Dedifferentiated amniotic fluid mesenchymal stem cell (primary cell): ENCODE results near the gene UQCRHL.
A peak's percentile ranks its signal among the peaks of the same experiment; 100 is the strongest.
"Not testable (repeated sequence)": the region's sequence is repeated elsewhere in the genome, so short reads cannot be mapped to it uniquely, and the experiment has no call there.

Experiments
- DNase-seq: peaks from one replicate; pipeline ENCODE4 v3.0.0-alpha.2; 2016; ENCODE audit errors: extremely low spot score

The UQCRHL gene

GRCh38 chr1:15807549-15807948, at the start of gene UQCRHL:
UQCRHL (minus strand) TSS chr1:15807649; CDS start chr1:15807649, 0 bp downstream.
- not testable (repeated sequence) for DNase-seq

- no peak for DNase-seq
These were observed 49.4 kb upstream of the UQCRHL start for GRCh38 chr1:15856888-15857287.

GRCh38 chr1:15852828-15853302, 45.4 kb upstream of the UQCRHL start:
- DNase-seq = no peak

GRCh38 chr1:15852036-15852827, 44.8 kb upstream of the UQCRHL start:
- DNase-seq = no peak

- DNase-seq = no peak
These were observed 44.0 kb upstream of the UQCRHL start for GRCh38 chr1:15851210-15852035.

- DNase-seq = no peak
These were observed 43.1 kb upstream of the UQCRHL start for GRCh38 chr1:15850471-15851001.

GRCh38 chr1:15849775-15850324, 42.4 kb upstream of the UQCRHL start:
- peak; percentile 22 for DNase-seq

- peak; percentile 66 for DNase-seq
These were observed 41.7 kb upstream of the UQCRHL start for GRCh38 chr1:15848929-15849774.

GRCh38 chr1:15848143-15848928, 40.9 kb upstream of the UQCRHL start:
- peak; percentile 47 for DNase-seq

- no peak for DNase-seq
These were observed 40.4 kb upstream of the UQCRHL start for GRCh38 chr1:15847893-15848142.

- DNase-seq = peak; percentile 96
These were observed 39.8 kb upstream of the UQCRHL start, which contains the start of gene SPEN for GRCh38 chr1:15847100-15847892. SPEN (plus strand) TSS chr1:15847707; CDS start chr1:15848068, 361 bp downstream.

- DNase-seq = not testable (repeated sequence)
These were observed 38.6 kb upstream of the UQCRHL start for GRCh38 chr1:15846056-15846455.

GRCh38 chr1:15843826-15844572, 36.5 kb upstream of the UQCRHL start:
- no peak for DNase-seq

GRCh38 chr1:15838721-15839120, 31.3 kb upstream of the UQCRHL start:
- no peak for DNase-seq

- DNase-seq = no peak
These were observed 30.5 kb upstream of the UQCRHL start for GRCh38 chr1:15837931-15838330.

- no peak for DNase-seq
These were observed 29.6 kb upstream of the UQCRHL start for GRCh38 chr1:15836772-15837669.

- not testable (repeated sequence) for DNase-seq
These were observed 29.0 kb upstream of the UQCRHL start for GRCh38 chr1:15836511-15836771.
